ENCODE data around the gene PIK3R5. TPM values are rescaled to one million over a fixed set of nuclear protein-coding genes. Genes with fewer than 3 reads are reported as not detected.

Gene PIK3R5
- polyA plus RNA-seq, 1 donor (not counting 4 experiments of a cell fraction or from before 2014, with no cell fraction given) = not detected

DNA sequence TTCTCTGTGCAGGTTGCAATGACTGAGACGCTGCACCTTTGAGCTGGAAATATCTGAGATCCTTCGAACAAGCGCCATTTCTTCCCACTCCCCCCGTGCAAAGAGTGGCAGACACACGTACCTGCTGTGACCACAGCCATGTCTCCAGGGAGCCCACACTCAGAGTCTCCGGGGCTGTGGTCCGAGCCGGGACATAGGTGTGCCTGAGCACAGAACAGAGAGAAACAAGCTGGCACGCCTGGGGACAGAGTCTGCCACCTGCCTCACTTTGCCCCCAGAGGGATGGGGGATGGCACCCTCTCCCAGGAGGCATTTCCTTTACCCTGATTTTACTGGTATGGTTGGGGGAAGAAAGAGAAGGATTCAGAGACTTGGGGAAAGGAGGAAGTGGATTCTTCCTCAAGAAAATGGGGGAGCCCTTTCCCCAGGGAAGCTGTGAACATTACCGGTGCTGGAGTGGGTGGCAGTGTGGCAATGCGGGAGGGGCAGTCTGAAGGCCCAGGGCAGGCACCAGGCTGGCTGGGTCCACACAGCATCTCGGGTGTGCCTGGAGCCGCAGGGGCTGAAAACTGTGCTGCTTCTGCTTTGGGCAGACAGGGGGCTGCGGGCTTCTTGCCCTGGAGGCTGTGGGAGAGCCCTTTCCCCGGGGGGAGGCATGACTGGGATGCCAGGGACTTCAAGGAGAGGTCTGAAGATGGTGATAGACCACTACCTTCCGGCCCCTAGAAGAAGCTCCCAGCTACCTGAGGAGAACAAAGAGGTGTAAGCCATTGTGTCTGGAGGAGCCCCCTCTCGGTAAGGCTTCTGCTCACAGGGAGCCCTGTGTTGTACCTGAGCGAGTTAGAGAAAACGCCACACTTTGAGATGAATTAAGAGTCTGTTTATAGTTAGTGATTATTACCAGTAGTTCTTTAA lies 91.4 kb downstream of the PIK3R5 start:
- TF ChIP-seq, protein P1, sequence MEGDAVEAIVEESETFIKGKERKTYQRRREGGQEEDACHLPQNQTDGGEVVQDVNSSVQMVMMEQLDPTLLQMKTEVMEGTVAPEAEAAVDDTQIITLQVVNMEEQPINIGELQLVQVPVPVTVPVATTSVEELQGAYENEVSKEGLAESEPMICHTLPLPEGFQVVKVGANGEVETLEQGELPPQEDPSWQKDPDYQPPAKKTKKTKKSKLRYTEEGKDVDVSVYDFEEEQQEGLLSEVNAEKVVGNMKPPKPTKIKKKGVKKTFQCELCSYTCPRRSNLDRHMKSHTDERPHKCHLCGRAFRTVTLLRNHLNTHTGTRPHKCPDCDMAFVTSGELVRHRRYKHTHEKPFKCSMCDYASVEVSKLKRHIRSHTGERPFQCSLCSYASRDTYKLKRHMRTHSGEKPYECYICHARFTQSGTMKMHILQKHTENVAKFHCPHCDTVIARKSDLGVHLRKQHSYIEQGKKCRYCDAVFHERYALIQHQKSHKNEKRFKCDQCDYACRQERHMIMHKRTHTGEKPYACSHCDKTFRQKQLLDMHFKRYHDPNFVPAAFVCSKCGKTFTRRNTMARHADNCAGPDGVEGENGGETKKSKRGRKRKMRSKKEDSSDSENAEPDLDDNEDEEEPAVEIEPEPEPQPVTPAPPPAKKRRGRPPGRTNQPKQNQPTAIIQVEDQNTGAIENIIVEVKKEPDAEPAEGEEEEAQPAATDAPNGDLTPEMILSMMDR (optimal IDR thresholded peaks at IDR 0.05 in 1 of 3, IDR thresholded peaks at IDR 0.05 in 1 of 3, conservative IDR thresholded peaks at IDR 0.05 in 1 of 3; ENCODE audit: extremely low read depth in 1 of 3, insufficient read depth in 2 of 3, low read length in 3 of 3) = no peak
- no peak for TF ChIP-seq EZH2 (IDR thresholded peaks at IDR 0.05; ENCODE audit: low read length)
- FAIRE-seq = no peak
- H3K27me3 ChIP-seq (ENCODE audit: control insufficient read depth, extremely low read depth, insufficient read depth, low read length) = no peaks in the 10 kb centered on the region

DNA sequence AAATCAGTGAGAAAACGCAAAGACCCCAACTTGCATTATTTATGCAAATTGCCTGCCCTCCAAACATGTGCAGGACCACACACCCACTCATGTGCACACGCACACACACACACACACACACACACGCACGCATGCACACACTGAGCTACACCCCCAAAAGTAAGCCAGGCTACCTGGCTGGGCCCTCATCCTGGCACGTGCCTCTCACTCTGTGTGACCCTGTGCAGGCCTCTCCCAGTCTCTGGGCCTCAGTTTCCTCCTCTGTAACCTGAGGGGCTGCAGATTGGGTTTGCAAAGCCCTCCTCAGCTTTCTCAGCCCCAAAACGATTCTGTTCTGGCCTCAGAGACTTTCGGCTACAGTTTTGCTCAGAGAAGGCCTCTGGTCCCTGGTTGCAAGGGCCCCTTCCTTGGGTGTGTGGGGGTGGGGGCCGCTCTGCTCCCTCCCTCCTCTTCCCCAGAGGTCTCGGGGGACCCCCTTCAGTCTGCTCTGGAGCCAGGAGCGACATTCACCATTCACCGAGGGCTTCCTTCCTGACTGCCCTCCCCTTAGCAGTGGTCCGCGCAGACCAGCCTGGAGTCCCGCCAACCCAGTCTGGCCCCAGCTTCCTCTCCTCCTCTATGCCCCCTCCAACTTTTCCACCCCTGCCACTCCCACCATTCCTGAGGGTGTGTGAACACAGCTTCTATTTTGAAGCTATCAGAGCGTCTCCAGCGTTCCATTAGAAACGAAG lies 92.6 kb downstream of the PIK3R5 start:
- Histone ChIP-seq H3K4me1 (ENCODE audit: control insufficient read depth, extremely low read depth, insufficient read depth, low read length) (no peaks in the 10 kb centered on the region), H3K79me2 (ENCODE audit: control insufficient read depth, insufficient read depth, low read length) (no peaks in the 10 kb centered on the region), H2AFZ (ENCODE audit: control insufficient read depth, low read length) (no peak overlapping the region), H3K9me3 (ENCODE audit: control insufficient read depth, low read depth, low read length) (no peaks in the 10 kb centered on the region), H4K20me1 (ENCODE audit: control insufficient read depth, extremely low read depth, insufficient read depth, low read length) (no peaks in the 10 kb centered on the region), H3K9me1 (ENCODE audit: control insufficient read depth, extremely low read depth, insufficient read depth, low read length) (no peaks in the 10 kb centered on the region), H3K4me2 (ENCODE audit: control insufficient read depth, extremely low read depth, insufficient read depth, low read depth, low read length) (no peak overlapping the region), H3K36me3 (ENCODE audit: control insufficient read depth in 2 of 2, extremely low read depth in 1 of 2, insufficient read depth in 2 of 2, low read length in 2 of 2) (no peaks in the 10 kb centered on the region), H3K9ac (ENCODE audit: control insufficient read depth, extremely low read depth, insufficient read depth, low read length) (no peak overlapping the region), H3K27ac (ENCODE audit: control insufficient read depth, insufficient read depth, low read length) (no peak overlapping the region), H3K27me3 (ENCODE audit: control insufficient read depth, extremely low read depth, insufficient read depth, low read length) (no peaks in the 10 kb centered on the region), H3K4me3 (ENCODE audit: control insufficient read depth in 2 of 3, extremely low read depth in 1 of 3, insufficient read depth in 2 of 3, low read depth in 1 of 3, low read length in 3 of 3) (no peak overlapping the region)
- TF ChIP-seq, protein P1 (optimal IDR thresholded peaks at IDR 0.05 in 1 of 3, IDR thresholded peaks at IDR 0.05 in 1 of 3, conservative IDR thresholded peaks at IDR 0.05 in 1 of 3; ENCODE audit: extremely low read depth in 1 of 3, insufficient read depth in 2 of 3, low read length in 3 of 3) = no peak
- no peak for TF ChIP-seq EZH2 (IDR thresholded peaks at IDR 0.05; ENCODE audit: low read length)
- no peak for FAIRE-seq
- dilution Hi-C loops (cut with MboI; ENCODE audit: extremely low pct_ligation_motif_present, low sequenced_read_pairs) = no loop called here
- no peak for DNase-seq (ENCODE audit: low read depth, low spot score)

More for the DNA sequence above, 91.4 kb downstream of the PIK3R5 start:
- Histone ChIP-seq H3K79me2 (ENCODE audit: control insufficient read depth, insufficient read depth, low read length) (no peaks in the 10 kb centered on the region), H3K9me1 (ENCODE audit: control insufficient read depth, extremely low read depth, insufficient read depth, low read length) (no peaks in the 10 kb centered on the region), H3K9ac (ENCODE audit: control insufficient read depth, extremely low read depth, insufficient read depth, low read length) (no peak overlapping the region), H3K27ac (ENCODE audit: control insufficient read depth, insufficient read depth, low read length) (no peak overlapping the region), H3K36me3 (ENCODE audit: control insufficient read depth in 2 of 2, extremely low read depth in 1 of 2, insufficient read depth in 2 of 2, low read length in 2 of 2) (no peaks in the 10 kb centered on the region), H3K4me1 (ENCODE audit: control insufficient read depth, extremely low read depth, insufficient read depth, low read length) (no peaks in the 10 kb centered on the region), H2AFZ (ENCODE audit: control insufficient read depth, low read length) (no peak overlapping the region), H4K20me1 (ENCODE audit: control insufficient read depth, extremely low read depth, insufficient read depth, low read length) (no peaks in the 10 kb centered on the region), H3K4me3 (ENCODE audit: control insufficient read depth in 2 of 3, extremely low read depth in 1 of 3, insufficient read depth in 2 of 3, low read depth in 1 of 3, low read length in 3 of 3) (no peak overlapping the region), H3K9me3 (ENCODE audit: control insufficient read depth, low read depth, low read length) (no peaks in the 10 kb centered on the region), H3K4me2 (ENCODE audit: control insufficient read depth, extremely low read depth, insufficient read depth, low read depth, low read length) (no peak overlapping the region)
- dilution Hi-C loops (cut with MboI; ENCODE audit: extremely low pct_ligation_motif_present, low sequenced_read_pairs) = no loop called here
- DNase-seq (ENCODE audit: low read depth, low spot score) = no peak
